HepG2 (cell line): ENCODE data around the gene SLC9A8. TPM values are rescaled to one million over a fixed set of nuclear protein-coding genes. Genes with fewer than 3 reads are reported as not detected.

Source experiments
- ATF7-NPFF ChIP-seq: sonication (generic); formaldehyde crosslinking; IDR thresholded peaks from 2 replicates; pipeline ENCODE4 v1.8.1; 2023; ENCODE audit warnings: mild to moderate bottlenecking, low read depth, missing genetic modification reagents, moderate library complexity
- FOSL1 ChIP-seq: sonication (generic); formaldehyde crosslinking; IDR thresholded peaks from 2 replicates; pipeline ENCODE4 v1.9.0; 2021; ENCODE audit warnings: missing genetic modification reagents, borderline replicate concordance
- GABPA ChIP-seq, 2 experiments: IDR thresholded peaks; 2 replicates each; pipeline ENCODE4 v1.6.1; 2011 to 2016; ENCODE audit warnings: low read depth in 2 of 2, low read length in 1 of 2, missing biosample characterization in 1 of 2, missing genetic modification characterization in 1 of 2
- HDAC2 ChIP-seq: sonication (generic); formaldehyde crosslinking; IDR thresholded peaks from 2 replicates; pipeline ENCODE4 v1.4.0; 2020; ENCODE audit warnings: missing genetic modification reagents
- MAFF ChIP-seq: IDR thresholded peaks from 2 replicates; pipeline ENCODE4 v1.6.1; 2011; ENCODE audit warnings: low read depth, low read length, improper control_type of control experiment
- RAD21 ChIP-seq: fragments of 450-650 bp; formaldehyde crosslinking; IDR thresholded peaks from 2 replicates; pipeline ENCODE4 v1.5.0; 2020; ENCODE audit warnings: mild to moderate bottlenecking
- RAD51 ChIP-seq: fragments of 450-650 bp; IDR thresholded peaks from 2 replicates; pipeline ENCODE4 v1.6.1; 2016; ENCODE audit warnings: borderline replicate concordance
- RFX5 ChIP-seq: IDR thresholded peaks from 2 replicates; pipeline ENCODE4 v1.6.1; 2011; ENCODE audit warnings: low read depth, low read length, improper control_type of control experiment
- RFXAP ChIP-seq: sonication (generic); formaldehyde crosslinking; IDR thresholded peaks from 2 replicates; pipeline ENCODE4 v1.4.0; 2020; ENCODE audit warnings: missing genetic modification reagents, borderline replicate concordance
- TOPORS ChIP-seq: sonication (generic); formaldehyde crosslinking; IDR thresholded peaks from 2 replicates; pipeline ENCODE4 v1.8.0; 2023; ENCODE audit warnings: mild to moderate bottlenecking, missing genetic modification reagents
- WIZ ChIP-seq: sonication (generic); formaldehyde crosslinking; IDR thresholded peaks from 2 replicates; pipeline ENCODE4 v1.5.1; 2020; ENCODE audit warnings: mild to moderate bottlenecking, missing genetic modification reagents
- YY1 ChIP-seq: IDR thresholded peaks from 2 replicates; pipeline ENCODE4 v1.6.1; 2011; ENCODE audit warnings: low read length, low read depth, moderate library complexity, mild to moderate bottlenecking; ENCODE audit not compliant: insufficient read depth, insufficient replicate concordance
- ZEB1 ChIP-seq: IDR thresholded peaks from 2 replicates; pipeline ENCODE4 v1.6.1; 2012; ENCODE audit warnings: mild to moderate bottlenecking, low read depth, inconsistent platforms; ENCODE audit not compliant: insufficient replicate concordance
- ZNF136 ChIP-seq: sonication (generic); formaldehyde crosslinking; IDR thresholded peaks from 2 replicates; pipeline ENCODE4 v1.8.1; 2022; ENCODE audit warnings: low read depth, mild to moderate bottlenecking, moderate library complexity, missing genetic modification reagents
- ZNF441 ChIP-seq: sonication (generic); formaldehyde crosslinking; IDR thresholded peaks from 2 replicates; pipeline ENCODE4 v1.7.0; 2021; ENCODE audit warnings: missing genetic modification reagents, borderline replicate concordance
- ZNF557 ChIP-seq: sonication (generic); formaldehyde crosslinking; IDR thresholded peaks from 2 replicates; pipeline ENCODE4 v1.4.0; 2020; ENCODE audit warnings: missing genetic modification reagents
- polyA plus RNA-seq, 8 experiments: library from polyadenylated mRNA; depleted of rRNA in 3 of 8; stranded (reverse) in 7 of 8; unstranded in 1 of 8; fragments of >200 nt; fragmentation: Illumina TruSeq in 4 of 8; extraction: Trizol in 4 of 8; gene quantifications; 2 replicates each; pipeline versions ENCODE4 v1.2.1 to v1.2.3, GENCODE V29; 2011 to 2016; ENCODE audit warnings: low read depth in 4 of 8, missing spikeins in 1 of 8, mixed read lengths in 1 of 8; ENCODE audit not compliant: insufficient read depth in 1 of 8
- total RNA-seq, 5 experiments: library from RNA; depleted of rRNA; stranded (reverse); fragments of >200 nt; fragmentation: Illumina TruSeq; extraction: Trizol; gene quantifications; 2 replicates each; pipeline ENCODE4 v1.2.3, GENCODE V29; 2016; ENCODE audit warnings: low read depth in 1 of 5
- TF ChIP-seq, protein P1 (sequence below): IDR thresholded peaks from 2 replicates; pipeline ENCODE4 v1.4.0; 2020; ENCODE audit warnings: mild to moderate bottlenecking, missing genetic modification reagents
- TF ChIP-seq, protein P2 (sequence below): sonication (generic); formaldehyde crosslinking; IDR thresholded peaks from 2 replicates; pipeline ENCODE4 v1.4.0; 2020; ENCODE audit warnings: mild to moderate bottlenecking, missing genetic modification reagents, borderline replicate concordance

Gene SLC9A8
- total and polyA plus RNA-seq, 2 of the 13 experiments (the other 11 are each of a cell fraction or from before 2014, with no cell fraction given) = 4.1 to 7.4 TPM

DNA sequence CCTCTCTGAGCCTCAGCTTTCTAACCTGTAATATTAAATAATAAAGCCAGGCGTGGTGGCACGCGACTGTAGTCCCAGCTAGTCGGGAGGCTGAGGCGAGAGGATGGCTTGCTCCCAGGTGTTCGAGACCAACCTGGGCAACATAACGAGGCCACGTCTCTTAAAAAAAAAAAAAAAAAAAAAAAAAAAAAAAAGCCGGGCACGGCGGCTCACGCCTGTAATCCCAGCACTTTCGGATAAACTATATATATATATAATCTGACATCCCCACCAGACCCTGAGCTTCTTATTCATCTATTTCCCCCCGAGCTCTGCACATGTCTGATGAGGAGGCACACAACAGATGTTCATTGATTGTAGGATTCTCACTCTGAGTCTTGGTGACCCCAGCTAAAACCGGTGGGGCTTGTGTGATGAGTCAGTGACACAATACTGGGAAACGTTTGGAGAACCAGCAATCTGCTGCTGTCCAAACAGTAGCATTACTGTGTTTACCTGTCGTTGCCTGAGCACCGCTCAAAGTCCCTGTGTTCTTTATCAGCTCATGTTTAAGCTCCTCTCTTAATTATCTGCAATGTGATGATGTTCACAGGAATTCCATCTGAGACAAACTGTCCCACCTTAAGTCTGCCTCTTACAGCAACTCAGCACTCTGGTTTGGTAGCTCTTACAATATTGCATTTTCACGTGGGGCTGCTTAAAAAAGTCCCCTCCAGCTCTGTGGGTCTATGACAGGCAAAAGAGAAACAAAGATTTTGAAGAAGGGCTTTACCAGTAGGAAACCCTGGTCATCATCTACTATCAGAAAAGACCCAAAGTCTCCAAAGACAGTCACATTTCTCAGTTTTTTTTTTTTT, 103.7 kb downstream of the SLC9A8 start (continued):
- peak; percentile 24; the same call in 1 of the 2 replicates for TF ChIP-seq RFX5
- 0 out of 2 replicates have a peak, but pooled peaks have one; percentile 46 for TF ChIP-seq TOPORS (CRISPR knock-in tag)
- TF ChIP-seq WIZ (CRISPR knock-in tag) = peak; percentile 31
- peak; percentile 21; the same call in 1 of the 2 replicates for TF ChIP-seq RFXAP (CRISPR knock-in tag)
- TF ChIP-seq MAFF = peak; percentile 67
- TF ChIP-seq, protein P1, sequence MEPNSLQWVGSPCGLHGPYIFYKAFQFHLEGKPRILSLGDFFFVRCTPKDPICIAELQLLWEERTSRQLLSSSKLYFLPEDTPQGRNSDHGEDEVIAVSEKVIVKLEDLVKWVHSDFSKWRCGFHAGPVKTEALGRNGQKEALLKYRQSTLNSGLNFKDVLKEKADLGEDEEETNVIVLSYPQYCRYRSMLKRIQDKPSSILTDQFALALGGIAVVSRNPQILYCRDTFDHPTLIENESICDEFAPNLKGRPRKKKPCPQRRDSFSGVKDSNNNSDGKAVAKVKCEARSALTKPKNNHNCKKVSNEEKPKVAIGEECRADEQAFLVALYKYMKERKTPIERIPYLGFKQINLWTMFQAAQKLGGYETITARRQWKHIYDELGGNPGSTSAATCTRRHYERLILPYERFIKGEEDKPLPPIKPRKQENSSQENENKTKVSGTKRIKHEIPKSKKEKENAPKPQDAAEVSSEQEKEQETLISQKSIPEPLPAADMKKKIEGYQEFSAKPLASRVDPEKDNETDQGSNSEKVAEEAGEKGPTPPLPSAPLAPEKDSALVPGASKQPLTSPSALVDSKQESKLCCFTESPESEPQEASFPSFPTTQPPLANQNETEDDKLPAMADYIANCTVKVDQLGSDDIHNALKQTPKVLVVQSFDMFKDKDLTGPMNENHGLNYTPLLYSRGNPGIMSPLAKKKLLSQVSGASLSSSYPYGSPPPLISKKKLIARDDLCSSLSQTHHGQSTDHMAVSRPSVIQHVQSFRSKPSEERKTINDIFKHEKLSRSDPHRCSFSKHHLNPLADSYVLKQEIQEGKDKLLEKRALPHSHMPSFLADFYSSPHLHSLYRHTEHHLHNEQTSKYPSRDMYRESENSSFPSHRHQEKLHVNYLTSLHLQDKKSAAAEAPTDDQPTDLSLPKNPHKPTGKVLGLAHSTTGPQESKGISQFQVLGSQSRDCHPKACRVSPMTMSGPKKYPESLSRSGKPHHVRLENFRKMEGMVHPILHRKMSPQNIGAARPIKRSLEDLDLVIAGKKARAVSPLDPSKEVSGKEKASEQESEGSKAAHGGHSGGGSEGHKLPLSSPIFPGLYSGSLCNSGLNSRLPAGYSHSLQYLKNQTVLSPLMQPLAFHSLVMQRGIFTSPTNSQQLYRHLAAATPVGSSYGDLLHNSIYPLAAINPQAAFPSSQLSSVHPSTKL (CRISPR knock-in tag) = peak; percentile 94
- no peak for TF ChIP-seq ATF7-NPFF (CRISPR knock-in tag)
- peak; percentile 98 for TF ChIP-seq HDAC2 (CRISPR knock-in tag)
- TF ChIP-seq, protein P2, sequence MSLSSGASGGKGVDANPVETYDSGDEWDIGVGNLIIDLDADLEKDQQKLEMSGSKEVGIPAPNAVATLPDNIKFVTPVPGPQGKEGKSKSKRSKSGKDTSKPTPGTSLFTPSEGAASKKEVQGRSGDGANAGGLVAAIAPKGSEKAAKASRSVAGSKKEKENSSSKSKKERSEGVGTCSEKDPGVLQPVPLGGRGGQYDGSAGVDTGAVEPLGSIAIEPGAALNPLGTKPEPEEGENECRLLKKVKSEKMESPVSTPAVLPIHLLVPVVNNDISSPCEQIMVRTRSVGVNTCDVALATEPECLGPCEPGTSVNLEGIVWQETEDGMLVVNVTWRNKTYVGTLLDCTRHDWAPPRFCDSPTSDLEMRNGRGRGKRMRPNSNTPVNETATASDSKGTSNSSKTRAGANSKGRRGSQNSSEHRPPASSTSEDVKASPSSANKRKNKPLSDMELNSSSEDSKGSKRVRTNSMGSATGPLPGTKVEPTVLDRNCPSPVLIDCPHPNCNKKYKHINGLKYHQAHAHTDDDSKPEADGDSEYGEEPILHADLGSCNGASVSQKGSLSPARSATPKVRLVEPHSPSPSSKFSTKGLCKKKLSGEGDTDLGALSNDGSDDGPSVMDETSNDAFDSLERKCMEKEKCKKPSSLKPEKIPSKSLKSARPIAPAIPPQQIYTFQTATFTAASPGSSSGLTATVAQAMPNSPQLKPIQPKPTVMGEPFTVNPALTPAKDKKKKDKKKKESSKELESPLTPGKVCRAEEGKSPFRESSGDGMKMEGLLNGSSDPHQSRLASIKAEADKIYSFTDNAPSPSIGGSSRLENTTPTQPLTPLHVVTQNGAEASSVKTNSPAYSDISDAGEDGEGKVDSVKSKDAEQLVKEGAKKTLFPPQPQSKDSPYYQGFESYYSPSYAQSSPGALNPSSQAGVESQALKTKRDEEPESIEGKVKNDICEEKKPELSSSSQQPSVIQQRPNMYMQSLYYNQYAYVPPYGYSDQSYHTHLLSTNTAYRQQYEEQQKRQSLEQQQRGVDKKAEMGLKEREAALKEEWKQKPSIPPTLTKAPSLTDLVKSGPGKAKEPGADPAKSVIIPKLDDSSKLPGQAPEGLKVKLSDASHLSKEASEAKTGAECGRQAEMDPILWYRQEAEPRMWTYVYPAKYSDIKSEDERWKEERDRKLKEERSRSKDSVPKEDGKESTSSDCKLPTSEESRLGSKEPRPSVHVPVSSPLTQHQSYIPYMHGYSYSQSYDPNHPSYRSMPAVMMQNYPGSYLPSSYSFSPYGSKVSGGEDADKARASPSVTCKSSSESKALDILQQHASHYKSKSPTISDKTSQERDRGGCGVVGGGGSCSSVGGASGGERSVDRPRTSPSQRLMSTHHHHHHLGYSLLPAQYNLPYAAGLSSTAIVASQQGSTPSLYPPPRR (CRISPR knock-in tag) = peak; percentile 96
- TF ChIP-seq GABPA (IDR thresholded peaks at IDR 0.05; ENCODE audit: low read depth, low read length) = peak; percentile 23; the same call in 1 of the 2 replicates
- peak; percentile 77 for TF ChIP-seq GABPA (CRISPR knock-in tag; IDR thresholded peaks at IDR 0.05; ENCODE audit: low read depth)
- TF ChIP-seq ZNF557 = 0 out of 2 replicates have a peak, but pooled peaks have one; percentile 59
- TF ChIP-seq ZNF441 (CRISPR knock-in tag) = peak; percentile 92
- TF ChIP-seq ZNF136 = no peak; the same call in 1 of the 2 replicates
- no peak for TF ChIP-seq RAD51
- TF ChIP-seq YY1 = no peak
- TF ChIP-seq FOSL1 (CRISPR knock-in tag) = peak; percentile 89
- TF ChIP-seq RAD21 (CRISPR knock-in tag) = 0 out of 2 replicates have a peak, but pooled peaks have one; percentile 18
- peak; percentile 88 for TF ChIP-seq ZEB1
